ENCODE measurements around the gene CASP9. TPM values are rescaled to one million over a fixed set of nuclear protein-coding genes. Genes with fewer than 3 reads are reported as not detected.
A peak's percentile ranks its signal among the peaks of the same experiment; 100 is the strongest.

Gene CASP9
- total RNA-seq, result 1 to 10 TPM; 7.6 to 9.6 TPM

GRCh38 chr1:15524021-15524282 is at the start of gene CASP9:
Gene CASP9, minus strand, starts transcription at chr1:15524215. Its CDS starts 15 bp downstream, at chr1:15524200.
- Mint-ChIP-seq H3K4me1 (peaks cover 51% of the 10 kb centered on the region), H3K4me3 (peak within 1 kb of the TSS; percentile 84), H3K27me3 (no peaks in the 10 kb centered on the region), H3K9me3 (ENCODE audit: low read depth) (no peaks in the 10 kb centered on the region), H3K36me3 (ENCODE audit: low read depth) (no peaks in the 10 kb centered on the region), H3K27ac (peak within 1 kb of the TSS; percentile 97)
- DNase-seq (no peak), ATAC-seq (peak; percentile 1)
- intact Hi-C loops (cut with DNase I, micrococcal nuclease), result loop anchor here (1.0 to 10.0 kb wide), 12 partner anchors 115 to 1789 kb away; partner anchors contain the start of genes EFHD2 (in 1 of the 2), FBXO42 (in 1 of the 2) and PLEKHM2 (in 1 of the 2)
- CTCF ChIA-PET, result interaction anchor here (1.2 kb wide), 1 partner anchor 201 kb away, joined by 4 read pairs; no protein-coding TSS in a partner anchor
- POLR2A ChIA-PET, result interaction anchor here (0.6 kb wide), 2 partner anchors 594 to 990 kb away, joined by 3 to 8 read pairs; partner anchors contain the start of gene RNU1-1

GRCh38 chr1:15573477-15573876 is 49.5 kb upstream of the CASP9 start:
- ChIA-PET POLR2A (interaction anchor here (0.6 kb wide), 1 partner anchor 295 kb away, joined by 3 read pairs; no protein-coding TSS in a partner anchor), CTCF (no interaction called here)
- Mint-ChIP-seq H3K4me1 (peaks cover 15% of the 10 kb centered on the region), H3K4me3 (no peak overlapping the region), H3K27me3 (no peaks in the 10 kb centered on the region), H3K36me3 (ENCODE audit: low read depth) (peaks cover 39% of the 10 kb centered on the region), H3K27ac (no peak overlapping the region), H3K9me3 (ENCODE audit: low read depth) (no peaks in the 10 kb centered on the region)
- DNase-seq (no peak), ATAC-seq (no peak)
- intact Hi-C loops (cut with DNase I, micrococcal nuclease), result no loop called here

- peaks cover 46% of the 10 kb centered on the region for H3K36me3 Mint-ChIP-seq (ENCODE audit: low read depth)
These were observed 47.3 kb upstream of the CASP9 start for GRCh38 chr1:15571266-15571665.

GRCh38 chr1:15570861-15571260 is 46.8 kb upstream of the CASP9 start:
- ATAC-seq, result no peak
- Mint-ChIP-seq H3K36me3 (ENCODE audit: low read depth) (peaks cover 50% of the 10 kb centered on the region), H3K4me3 (no peak overlapping the region), H3K27ac (no peak overlapping the region), H3K27me3 (no peaks in the 10 kb centered on the region), H3K9me3 (ENCODE audit: low read depth) (no peaks in the 10 kb centered on the region), H3K4me1 (no peaks in the 10 kb centered on the region)
- POLR2A ChIA-PET, result no interaction called here
- CTCF ChIA-PET, result interaction anchor here (0.9 to 1.5 kb wide), 4 partner anchors 10 to 484 kb away, joined by 3 to 6 read pairs (median 5); no protein-coding TSS in a partner anchor
- intact Hi-C loops (cut with DNase I, micrococcal nuclease), result no loop called here
- DNase-seq, result no peak

More at GRCh38 chr1:15571266-15571665, 47.3 kb upstream of the CASP9 start:
- CTCF ChIA-PET, result interaction anchor here (0.9 to 1.5 kb wide), 4 partner anchors 9 to 484 kb away, joined by 3 to 6 read pairs (median 5); no protein-coding TSS in a partner anchor
- no peaks in the 10 kb centered on the region for H3K4me1 Mint-ChIP-seq
- no peaks in the 10 kb centered on the region for H3K27me3 Mint-ChIP-seq
- no peak for DNase-seq
- H3K4me3 Mint-ChIP-seq, result no peak overlapping the region
- intact Hi-C loops (cut with DNase I, micrococcal nuclease), result no loop called here
- H3K9me3 Mint-ChIP-seq (ENCODE audit: low read depth), result no peaks in the 10 kb centered on the region
- POLR2A ChIA-PET, result no interaction called here
- ATAC-seq, result no peak
- peak overlapping the region; percentile 3 for H3K27ac Mint-ChIP-seq

- POLR2A ChIA-PET, result no interaction called here
- Mint-ChIP-seq H3K27me3 (no peaks in the 10 kb centered on the region), H3K4me3 (no peak overlapping the region), H3K4me1 (no peaks in the 10 kb centered on the region), H3K27ac (no peak overlapping the region), H3K36me3 (ENCODE audit: low read depth) (peaks cover 53% of the 10 kb centered on the region), H3K9me3 (ENCODE audit: low read depth) (no peaks in the 10 kb centered on the region)
- DNase-seq (no peak), ATAC-seq (no peak)
- CTCF ChIA-PET, result no interaction called here
- intact Hi-C loops (cut with DNase I, micrococcal nuclease), result no loop called here
These were observed 44.5 kb upstream of the CASP9 start for GRCh38 chr1:15568387-15569073.

GRCh38 chr1:15559189-15559810 is 35.3 kb upstream of the CASP9 start:
- intact Hi-C loops (cut with DNase I, micrococcal nuclease), result no loop called here
- H3K4me3 Mint-ChIP-seq, result no peak overlapping the region
- ChIA-PET POLR2A (interaction anchor here (0.5 kb wide), 1 partner anchor 85 kb away, joined by 4 read pairs; no protein-coding TSS in a partner anchor), CTCF (no interaction called here)
- H3K36me3 Mint-ChIP-seq (ENCODE audit: low read depth), result peaks cover 22% of the 10 kb centered on the region
- no peaks in the 10 kb centered on the region for H3K4me1 Mint-ChIP-seq
- H3K9me3 Mint-ChIP-seq (ENCODE audit: low read depth), result no peaks in the 10 kb centered on the region
- DNase-seq (no peak), ATAC-seq (no peak)
- no peak overlapping the region for H3K27ac Mint-ChIP-seq
- H3K27me3 Mint-ChIP-seq, result no peaks in the 10 kb centered on the region

- no peak overlapping the region for H3K4me3 Mint-ChIP-seq
- no peak overlapping the region for H3K27ac Mint-ChIP-seq
- H3K27me3 Mint-ChIP-seq, result no peaks in the 10 kb centered on the region
- ATAC-seq (no peak), DNase-seq (no peak)
- no peaks in the 10 kb centered on the region for H3K9me3 Mint-ChIP-seq (ENCODE audit: low read depth)
- peaks cover 17% of the 10 kb centered on the region for H3K36me3 Mint-ChIP-seq (ENCODE audit: low read depth)
- POLR2A ChIA-PET, result no interaction called here
- intact Hi-C loops (cut with DNase I, micrococcal nuclease), result no loop called here
- CTCF ChIA-PET, result no interaction called here
- no peaks in the 10 kb centered on the region for H3K4me1 Mint-ChIP-seq
These were observed 34.5 kb upstream of the CASP9 start for GRCh38 chr1:15558516-15558915.

- H3K4me1 Mint-ChIP-seq, result no peaks in the 10 kb centered on the region
- no peak overlapping the region for H3K27ac Mint-ChIP-seq
- POLR2A ChIA-PET, result no interaction called here
- DNase-seq (no peak), ATAC-seq (no peak)
- CTCF ChIA-PET, result no interaction called here
- H3K36me3 Mint-ChIP-seq (ENCODE audit: low read depth), result peaks cover 12% of the 10 kb centered on the region
- H3K27me3 Mint-ChIP-seq, result no peaks in the 10 kb centered on the region
- no peaks in the 10 kb centered on the region for H3K9me3 Mint-ChIP-seq (ENCODE audit: low read depth)
- H3K4me3 Mint-ChIP-seq, result no peak overlapping the region
- intact Hi-C loops (cut with DNase I, micrococcal nuclease), result no loop called here
These were observed 33.6 kb upstream of the CASP9 start for GRCh38 chr1:15557594-15557993.

- CTCF ChIA-PET, result no interaction called here
- no peak overlapping the region for H3K27ac Mint-ChIP-seq
- ATAC-seq, result no peak
- H3K9me3 Mint-ChIP-seq (ENCODE audit: low read depth), result no peaks in the 10 kb centered on the region
- H3K36me3 Mint-ChIP-seq (ENCODE audit: low read depth), result peaks cover 6% of the 10 kb centered on the region
- no peaks in the 10 kb centered on the region for H3K4me1 Mint-ChIP-seq
- POLR2A ChIA-PET, result no interaction called here
- intact Hi-C loops (cut with DNase I, micrococcal nuclease), result no loop called here
- H3K4me3 Mint-ChIP-seq, result no peak overlapping the region
- no peak for DNase-seq
- no peaks in the 10 kb centered on the region for H3K27me3 Mint-ChIP-seq
These were observed 33.0 kb upstream of the CASP9 start for GRCh38 chr1:15557008-15557407.

GRCh38 chr1:15550573-15550972 is 26.6 kb upstream of the CASP9 start:
- H3K4me3 Mint-ChIP-seq, result no peak overlapping the region
- H3K36me3 Mint-ChIP-seq (ENCODE audit: low read depth), result peaks cover 15% of the 10 kb centered on the region
- no peak for ATAC-seq
- no peaks in the 10 kb centered on the region for H3K27me3 Mint-ChIP-seq
- H3K27ac Mint-ChIP-seq, result no peak overlapping the region
- H3K9me3 Mint-ChIP-seq (ENCODE audit: low read depth), result no peaks in the 10 kb centered on the region
- ChIA-PET CTCF (no interaction called here), POLR2A (no interaction called here)
- intact Hi-C loops (cut with DNase I, micrococcal nuclease), result no loop called here
- no peaks in the 10 kb centered on the region for H3K4me1 Mint-ChIP-seq
- DNase-seq, result no peak

GRCh38 chr1:15546641-15547040 is 22.6 kb upstream of the CASP9 start:
- no peaks in the 10 kb centered on the region for H3K27me3 Mint-ChIP-seq
- no peak for ATAC-seq
- ChIA-PET POLR2A (no interaction called here), CTCF (no interaction called here)
- DNase-seq, result no peak
- no peaks in the 10 kb centered on the region for H3K4me1 Mint-ChIP-seq
- intact Hi-C loops (cut with DNase I, micrococcal nuclease), result no loop called here
- no peak overlapping the region for H3K27ac Mint-ChIP-seq
- H3K9me3 Mint-ChIP-seq (ENCODE audit: low read depth), result no peaks in the 10 kb centered on the region
- peaks cover 26% of the 10 kb centered on the region for H3K36me3 Mint-ChIP-seq (ENCODE audit: low read depth)
- no peak overlapping the region for H3K4me3 Mint-ChIP-seq
